Activated CD4-positive, alpha-beta T cell treated with anti-CD3 and anti-CD28 coated beads for 1 hour (primary cell): ENCODE results near the gene CKLF.
"Not testable (repeated sequence)": the region's sequence is repeated elsewhere in the genome, so short reads cannot be mapped to it uniquely, and the experiment has no call there.

Experiments
- DNase-seq: peaks from one replicate; pipeline ENCODE4 v3.0.0-alpha.2; 2020

Gene CKLF

GRCh38 chr16:66601471-66601870, 49.1 kb downstream of the CKLF start:
- no peak for DNase-seq

GRCh38 chr16:66603537-66604375, 51.4 kb downstream of the CKLF start:
- peak; percentile 51 for DNase-seq

- DNase-seq = peak; percentile 63
These were observed 52.2 kb downstream of the CKLF start, which contains the start of gene CMTM3 for GRCh38 chr16:66604376-66605176. TSS of gene CMTM3 (plus strand) at chr16:66604704. CDS start at chr16:66604806, 102 bp downstream.

- DNase-seq = no peak
These were observed 53.0 kb downstream of the CKLF start for GRCh38 chr16:66605177-66605978.

GRCh38 chr16:66605979-66606751, 53.8 kb downstream of the CKLF start:
- no peak for DNase-seq

- peak; percentile 72 for DNase-seq
These were observed 56.1 kb downstream of the CKLF start for GRCh38 chr16:66608241-66609138.

GRCh38 chr16:66609139-66609510, 56.7 kb downstream of the CKLF start:
- DNase-seq = no peak

GRCh38 chr16:66610111-66610820, 57.9 kb downstream of the CKLF start:
- DNase-seq = no peak

GRCh38 chr16:66611911-66612310, 59.5 kb downstream of the CKLF start:
- DNase-seq = not testable (repeated sequence)

GRCh38 chr16:66612422-66612821, 60.0 kb downstream of the CKLF start:
- no peak for DNase-seq

GRCh38 chr16:66614161-66614802, 61.9 kb downstream of the CKLF start:
- no peak for DNase-seq
